GM19397 (cell line): ENCODE measurements around the gene GNPTAB.
"Not testable (repeated sequence)": the region's sequence is repeated elsewhere in the genome, so short reads cannot be mapped to it uniquely, and the experiment has no call there.

Experiments
- ATAC-seq: cut with Tn5 transposase; IDR thresholded peaks from one replicate; pipeline ENCODE4 v1.9.1; 2021; ENCODE audit warnings: mild to moderate bottlenecking, moderate library complexity; ENCODE audit not compliant: unreplicated experiment

Gene GNPTAB

DNA sequence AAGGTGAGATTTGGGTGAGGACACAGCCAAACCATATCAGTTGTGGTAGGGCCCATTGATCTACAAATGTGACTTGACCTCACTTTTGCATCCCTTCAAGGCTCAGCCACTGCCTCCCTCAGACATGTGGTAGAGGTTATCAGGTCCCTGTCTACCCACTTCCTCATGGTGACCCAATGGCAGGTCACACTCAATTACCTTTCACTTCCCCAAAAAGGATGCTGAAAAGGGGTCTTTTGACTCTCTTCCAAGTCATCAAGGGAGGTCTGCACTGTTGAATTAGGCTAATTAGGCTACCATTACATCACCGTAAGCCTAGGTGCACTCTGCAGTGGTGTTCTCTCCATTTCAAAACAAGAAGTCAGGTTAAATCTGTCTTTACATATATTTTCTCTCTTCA is 24.0 kb upstream of the GNPTAB start:
- ATAC-seq, result peak; percentile 61

DNA sequence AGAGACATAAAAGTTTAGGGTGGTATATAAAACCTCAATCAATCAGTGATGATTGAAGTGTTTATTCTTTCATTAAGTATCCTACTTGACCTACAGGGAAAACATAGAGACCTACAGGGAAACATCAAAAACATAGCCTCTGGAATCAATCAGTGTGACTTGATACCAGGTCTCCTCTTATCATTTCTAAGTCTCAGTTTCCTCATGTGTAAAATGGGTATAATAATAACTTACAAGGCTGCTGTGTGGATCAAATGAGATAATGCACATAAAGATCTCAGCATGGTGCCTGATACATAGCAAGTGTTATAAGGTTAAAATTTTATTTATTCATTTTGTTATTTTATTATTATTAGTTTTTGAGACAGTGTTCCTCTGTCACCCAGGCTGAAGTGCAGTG is 22.2 kb upstream of the GNPTAB start:
- ATAC-seq, result no peak

DNA sequence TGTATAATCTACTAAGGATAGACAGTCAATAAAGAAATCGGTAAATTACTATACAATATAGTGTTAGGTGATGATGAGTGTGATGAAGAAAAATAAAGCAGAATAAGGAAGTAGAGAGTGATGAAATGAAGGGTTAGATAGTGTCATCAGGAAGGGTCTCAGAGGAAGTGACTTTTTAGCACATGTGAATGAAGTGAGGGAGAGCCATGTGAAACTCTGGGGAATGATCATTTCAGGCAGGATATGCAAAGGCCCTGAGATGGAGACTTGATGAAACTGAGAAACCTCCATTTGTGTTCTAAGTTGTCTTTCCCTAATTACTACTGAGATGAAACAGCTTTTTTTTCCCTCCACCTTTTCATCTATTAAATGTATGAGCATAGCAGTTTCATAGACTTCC is 19.4 kb upstream of the GNPTAB start:
- no peak for ATAC-seq

DNA sequence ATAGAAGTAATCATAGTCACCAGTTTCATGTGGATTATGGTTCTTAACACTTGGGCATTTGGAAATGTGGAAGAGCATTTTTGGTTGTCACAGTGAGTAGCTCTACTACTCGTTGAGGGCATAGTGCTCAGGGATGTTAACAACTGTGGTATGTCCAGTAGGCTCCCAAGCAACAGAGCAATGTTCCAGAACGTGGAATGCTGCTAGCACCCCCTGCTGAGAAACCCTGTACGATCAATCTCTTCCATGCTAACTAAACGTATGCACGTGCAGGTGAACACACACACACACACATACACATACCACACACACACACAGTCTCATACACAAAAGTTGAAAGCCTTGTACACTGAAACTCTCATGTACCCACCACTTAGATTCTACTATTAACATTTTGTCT is 16.6 kb upstream of the GNPTAB start:
- no peak for ATAC-seq

DNA sequence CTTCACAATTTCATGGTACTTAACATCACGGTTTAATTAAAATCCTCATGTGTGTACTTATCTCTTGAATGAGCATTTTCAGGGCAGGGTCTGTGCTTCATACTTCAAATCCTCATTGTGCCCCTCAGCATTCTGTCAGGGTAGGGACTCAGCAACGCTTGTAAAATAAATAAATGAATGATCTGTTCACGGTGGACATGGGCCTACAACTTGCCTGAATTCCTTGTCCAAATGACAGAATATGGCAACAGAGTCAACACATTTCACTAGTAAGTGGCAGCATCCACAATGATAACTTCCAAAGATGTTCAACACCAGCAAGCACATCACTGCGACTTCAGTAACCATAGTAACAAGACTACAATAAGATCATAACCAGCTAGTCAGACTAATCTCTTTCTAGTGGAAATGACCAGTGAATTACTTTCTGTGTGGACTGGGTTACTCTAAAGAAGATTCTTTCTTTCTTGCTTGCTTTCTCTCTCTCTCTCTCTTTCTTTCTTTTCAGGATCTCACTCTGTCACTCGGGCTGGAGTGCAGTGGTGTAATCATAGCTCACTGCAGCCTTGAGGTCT is 14.5 kb upstream of the GNPTAB start:
- ATAC-seq, result no peak

DNA sequence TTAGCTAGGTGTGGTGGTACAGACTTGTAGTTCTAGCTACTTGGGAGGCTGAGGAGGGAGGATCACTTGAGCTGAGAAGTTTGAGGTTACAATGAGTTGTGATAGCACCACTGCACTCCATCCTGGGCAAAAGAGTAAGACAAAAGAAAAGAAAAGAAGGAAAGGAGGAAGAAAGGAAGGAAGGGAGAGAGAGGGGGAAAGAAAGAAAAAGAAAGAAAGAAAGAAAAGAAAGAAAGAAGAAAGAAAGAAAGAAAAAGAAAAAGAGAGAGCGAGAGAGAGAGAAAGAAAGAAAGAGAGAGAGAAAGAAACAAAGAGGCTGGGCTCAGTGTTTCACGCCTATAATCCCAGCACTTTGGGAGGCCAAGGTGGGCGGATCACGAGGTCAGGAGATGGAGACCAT is 10.3 kb upstream of the GNPTAB start:
- no peak for ATAC-seq

DNA sequence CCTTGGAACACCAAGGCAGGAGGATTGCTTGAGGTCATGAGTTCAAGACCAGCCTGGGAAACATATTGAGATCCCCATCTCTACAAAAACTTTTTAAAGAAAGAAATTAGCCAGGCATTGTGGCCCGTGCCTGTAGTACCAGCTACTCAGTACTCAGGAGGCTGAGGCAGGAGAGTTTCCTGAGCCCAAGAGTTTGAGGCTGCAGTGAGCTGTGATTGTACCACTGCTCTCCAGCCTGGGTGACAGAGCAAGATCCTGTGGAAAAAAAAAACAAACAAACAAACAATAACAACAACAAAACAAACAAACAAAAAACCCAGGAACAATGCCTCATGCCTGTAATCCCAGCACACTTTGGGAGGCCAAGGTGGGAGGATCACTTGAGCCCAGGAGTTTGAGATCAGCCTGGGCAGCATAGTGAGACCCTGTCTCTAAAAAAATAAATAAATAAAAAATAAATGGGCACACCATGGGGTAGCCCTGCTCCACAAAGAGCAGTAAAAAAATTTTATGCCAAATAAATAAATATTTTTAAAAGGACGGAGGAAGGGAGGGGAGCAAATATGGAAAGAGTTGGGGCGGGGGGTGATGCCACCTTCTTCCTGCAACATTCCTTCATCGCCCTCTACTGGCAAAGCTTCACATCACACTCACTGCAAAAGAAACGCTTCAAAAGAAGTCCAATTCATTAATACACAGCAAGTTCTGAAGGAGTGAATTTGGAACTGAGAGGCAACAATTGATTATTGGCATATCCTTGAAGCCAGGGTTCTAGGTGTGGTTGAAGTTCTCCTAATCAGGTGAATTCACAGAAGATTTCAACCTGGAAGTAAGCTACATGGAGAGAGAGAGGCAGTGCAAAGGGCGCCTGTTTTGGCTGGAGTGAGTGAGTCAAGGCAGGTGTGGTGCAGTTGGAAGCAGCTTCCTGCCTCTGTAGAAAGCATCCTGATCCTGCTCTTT is 8.8 kb upstream of the GNPTAB start:
- no peak for ATAC-seq

DNA sequence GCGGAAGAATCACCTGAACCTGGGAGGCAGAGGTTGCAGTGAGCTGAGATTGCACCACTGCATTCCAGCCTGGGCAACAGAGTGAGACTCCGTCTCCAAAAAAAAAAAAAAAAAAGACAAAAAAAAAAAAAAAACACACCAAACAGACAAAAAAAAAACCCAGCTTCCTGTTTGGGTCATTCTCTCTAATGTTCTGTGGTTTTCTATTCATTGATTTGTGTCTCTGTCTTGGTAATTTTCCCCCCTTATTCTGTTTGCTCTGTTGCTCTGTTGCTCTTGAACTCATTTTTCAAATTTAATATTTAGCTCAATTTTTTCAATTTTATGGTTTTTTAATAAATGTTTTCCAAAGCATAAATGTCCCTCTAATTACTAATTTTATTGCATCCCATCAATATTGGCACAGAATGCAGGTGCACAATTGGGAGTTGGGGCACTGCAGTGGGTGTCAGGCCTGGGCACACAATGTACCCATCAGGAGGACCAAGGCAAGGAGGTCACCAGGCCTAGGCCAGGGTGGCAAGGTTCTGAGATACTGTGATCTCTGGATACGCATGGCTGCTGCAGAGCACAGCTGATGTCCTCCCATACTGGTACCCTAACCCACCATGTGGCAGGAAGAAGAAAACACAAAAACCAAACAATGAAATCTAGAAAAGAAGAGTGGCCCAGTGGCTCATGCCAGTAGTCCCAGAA is 8.0 kb upstream of the GNPTAB start:
- ATAC-seq, result peak; percentile 74

DNA sequence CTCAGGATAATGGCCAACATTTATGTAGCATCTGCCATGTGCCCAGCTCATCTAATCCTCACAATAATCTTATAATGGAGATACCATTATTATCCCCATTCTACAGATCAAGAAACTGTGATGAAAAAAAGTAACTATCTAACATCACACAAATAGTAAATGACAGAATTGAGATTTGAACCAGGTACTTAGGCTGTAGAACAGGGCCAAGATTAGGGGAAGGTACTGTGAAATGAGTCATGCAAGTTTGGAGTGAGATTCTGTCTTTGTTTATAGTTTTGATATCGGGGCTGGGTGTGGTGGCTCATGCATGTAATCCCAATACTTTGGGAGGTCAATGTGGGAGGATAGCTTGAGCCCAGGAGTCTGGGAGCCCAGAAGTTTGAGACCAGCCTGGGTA is 1.3 kb upstream of the GNPTAB start:
- ATAC-seq, result no peak

DNA sequence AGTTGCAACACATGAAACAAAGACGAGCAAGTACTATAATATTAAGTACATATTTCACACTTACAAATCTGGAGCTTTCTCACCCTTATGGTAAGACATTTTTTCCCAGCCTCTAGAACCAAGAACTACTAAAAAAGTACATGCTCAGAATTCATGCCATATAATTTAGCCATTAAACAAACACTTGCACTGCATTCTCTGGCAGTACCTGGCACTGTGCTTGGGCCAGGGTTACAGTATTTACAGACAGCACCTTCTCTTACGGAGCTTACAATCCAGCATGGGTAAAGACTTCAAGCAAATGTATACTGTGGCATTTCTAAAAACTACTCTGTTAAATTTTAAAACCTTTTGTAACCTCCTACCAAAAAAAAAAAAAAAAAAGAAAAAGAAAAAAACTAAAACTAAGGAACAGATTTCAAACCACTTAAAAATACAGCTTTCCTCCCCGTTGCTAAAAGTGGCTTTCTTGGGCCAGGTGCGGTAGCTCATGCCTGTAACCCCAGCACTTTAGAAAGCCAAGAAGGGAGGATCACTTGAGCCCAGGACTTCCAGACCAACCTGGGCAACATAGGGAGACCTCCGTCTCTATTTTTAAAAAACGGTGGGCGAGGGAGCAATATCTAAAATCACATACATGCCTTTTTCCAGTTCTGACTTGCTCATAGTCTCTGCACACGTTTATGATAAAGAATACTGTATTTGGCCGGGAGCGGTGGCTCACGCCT is 956 bp downstream of the GNPTAB start:
- ATAC-seq, result no peak

DNA sequence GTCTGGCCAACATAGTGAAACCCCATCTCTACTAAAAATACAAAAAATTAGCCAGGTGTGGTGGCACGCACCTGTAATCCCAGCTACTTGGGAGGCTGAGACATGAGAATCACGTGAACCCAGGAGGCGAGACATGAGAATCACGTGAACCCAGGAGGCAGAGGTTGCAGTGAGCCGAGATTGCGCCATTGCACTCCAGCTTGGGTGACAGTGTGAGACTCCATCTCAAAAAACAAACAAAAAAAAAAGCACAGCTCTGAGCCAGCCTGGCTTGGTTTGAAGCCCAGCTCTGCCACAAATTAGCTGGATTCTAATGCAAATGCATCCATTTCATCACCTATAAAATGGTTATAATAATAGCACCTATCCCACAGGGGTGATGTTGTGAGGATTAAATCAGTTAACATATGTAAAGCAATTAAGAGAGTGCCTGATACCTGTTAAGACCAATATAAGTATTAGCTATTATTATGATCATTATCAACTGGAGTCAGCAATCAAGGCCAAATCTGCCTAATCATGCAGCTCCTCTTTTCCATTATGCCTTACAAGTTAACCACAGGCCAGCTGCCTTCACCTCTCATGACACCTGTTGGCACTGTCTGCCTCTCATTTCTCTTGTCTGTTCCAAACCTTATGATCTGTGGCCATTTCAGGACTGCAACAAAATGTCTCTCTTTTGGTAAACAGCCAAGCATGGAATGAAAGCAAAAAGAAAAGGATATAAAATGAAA is 2.1 kb downstream of the GNPTAB start:
- ATAC-seq, result no peak

DNA sequence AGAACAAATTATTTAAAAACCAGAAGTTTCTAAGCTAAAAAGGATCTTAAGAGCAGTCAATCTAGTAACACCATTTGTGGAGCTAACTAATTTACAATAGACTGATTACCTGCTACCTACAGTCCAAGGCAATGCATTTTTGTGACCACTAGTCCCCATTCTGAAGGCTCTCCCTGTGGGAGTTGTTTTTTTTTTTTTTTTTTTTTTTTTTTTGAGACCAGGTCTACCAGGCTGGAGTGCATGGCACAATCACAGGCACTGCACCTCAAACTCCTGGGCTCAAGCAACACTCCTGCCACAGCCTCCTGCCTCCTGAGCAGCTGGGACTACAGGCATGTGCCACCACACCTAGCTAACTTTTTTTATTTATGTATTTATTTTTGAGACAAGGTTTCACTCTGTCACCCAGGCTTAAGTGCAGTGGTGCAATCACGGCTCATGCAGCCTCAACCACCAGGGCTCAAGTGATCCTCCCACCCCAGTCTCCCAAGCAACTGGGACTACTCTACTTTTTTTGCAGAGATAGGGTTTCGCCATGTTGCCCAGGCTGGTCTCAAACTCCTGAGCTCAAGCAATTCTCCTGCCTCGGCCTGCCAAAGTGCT is 3.9 kb downstream of the GNPTAB start:
- ATAC-seq, result no peak

DNA sequence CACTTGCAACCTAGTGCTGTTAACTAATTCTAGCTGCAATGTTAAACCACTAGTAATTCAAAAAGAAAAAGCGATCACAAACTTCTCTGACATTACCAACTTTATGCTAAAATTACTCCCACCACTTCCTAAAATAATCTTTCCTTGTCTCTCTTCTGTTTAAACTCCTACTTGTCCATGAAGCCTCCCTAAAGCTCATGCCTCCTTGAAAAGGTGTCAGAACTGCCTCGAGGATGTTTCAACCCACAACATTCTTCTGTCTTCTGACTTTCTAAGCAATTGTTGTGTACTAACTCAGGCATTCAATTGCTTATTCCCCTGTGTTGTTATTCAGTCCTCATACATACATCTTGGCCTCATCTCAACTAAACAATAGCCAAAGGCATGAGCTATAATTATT is 5.9 kb downstream of the GNPTAB start:
- ATAC-seq, result no peak

DNA sequence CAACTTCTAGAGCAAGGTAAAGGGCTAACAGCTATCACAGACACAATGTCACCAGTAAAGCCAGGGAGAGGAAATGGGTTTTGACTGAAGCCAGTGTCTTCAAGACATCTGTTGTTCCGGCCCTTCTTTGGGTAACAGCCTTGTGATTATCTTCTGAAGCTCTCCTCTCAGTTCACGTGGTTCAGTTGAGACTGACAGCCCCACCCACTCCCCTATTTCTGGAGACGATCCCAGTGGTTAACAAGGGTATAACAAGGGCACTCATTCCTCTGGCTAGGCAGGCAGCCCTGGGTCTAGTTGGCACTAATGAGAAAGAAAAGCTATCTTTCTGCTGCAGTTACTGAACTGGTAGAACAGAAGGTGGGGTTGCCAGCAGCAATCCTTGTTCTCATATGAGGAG is 6.9 kb downstream of the GNPTAB start:
- ATAC-seq, result peak; percentile 77

DNA sequence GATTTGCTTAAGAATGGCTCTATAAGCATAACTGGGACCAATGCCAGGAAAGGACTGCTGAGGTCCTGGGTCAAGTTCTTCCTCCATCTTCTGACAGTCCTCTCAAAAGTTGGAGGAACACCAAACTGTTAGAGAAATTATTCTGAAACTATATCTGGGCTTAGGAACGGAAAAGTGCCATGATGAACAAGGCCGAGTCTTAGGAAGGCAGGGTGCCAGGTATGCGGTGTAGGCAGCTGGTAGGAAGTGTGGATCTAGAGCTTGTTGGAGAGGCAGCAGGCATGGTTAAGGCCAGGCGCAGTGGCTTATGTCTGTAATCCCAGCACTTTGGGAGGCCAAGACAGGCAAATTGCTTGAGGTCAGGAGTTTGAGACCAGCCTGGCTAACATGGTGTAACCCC is 7.7 kb downstream of the GNPTAB start:
- no peak for ATAC-seq

DNA sequence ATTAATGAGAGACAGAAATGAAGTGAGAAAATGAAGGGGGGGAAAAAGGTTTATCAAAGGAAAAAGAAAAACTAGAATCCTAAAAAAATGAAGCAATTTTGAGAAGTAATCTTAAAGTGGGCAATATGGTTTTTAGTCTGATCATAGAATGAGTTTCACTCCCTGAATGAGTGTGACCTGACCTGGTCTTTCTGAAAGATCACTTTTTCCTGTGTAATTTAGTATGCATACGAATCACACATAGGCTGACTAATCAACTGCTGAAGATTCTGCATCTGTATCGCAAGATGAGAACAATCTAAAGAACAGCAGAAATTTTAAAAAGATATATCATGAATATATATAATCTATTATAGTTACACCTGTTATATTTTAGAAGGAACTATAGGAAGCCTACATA is 11.3 kb downstream of the GNPTAB start:
- no peak for ATAC-seq

DNA sequence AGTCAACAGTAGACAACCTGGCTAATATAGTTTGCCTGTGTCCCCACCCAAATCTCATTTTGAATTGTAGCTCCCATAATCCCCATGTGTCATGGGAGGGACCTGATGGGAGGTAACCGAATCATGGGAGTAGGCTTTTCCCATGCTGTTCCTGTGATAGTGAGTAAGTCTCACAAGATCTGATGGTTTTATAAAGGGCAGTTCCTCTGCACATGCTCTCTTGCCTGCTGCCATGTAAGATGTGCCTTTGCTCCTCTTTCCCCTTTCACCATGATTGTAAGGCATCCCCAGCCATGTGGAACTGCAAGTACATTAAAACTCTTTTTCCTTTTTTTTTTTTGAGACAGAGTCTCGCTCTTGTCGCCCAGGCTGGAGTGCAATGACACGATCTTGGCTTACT is 12.1 kb downstream of the GNPTAB start:
- ATAC-seq, result not testable (repeated sequence)

DNA sequence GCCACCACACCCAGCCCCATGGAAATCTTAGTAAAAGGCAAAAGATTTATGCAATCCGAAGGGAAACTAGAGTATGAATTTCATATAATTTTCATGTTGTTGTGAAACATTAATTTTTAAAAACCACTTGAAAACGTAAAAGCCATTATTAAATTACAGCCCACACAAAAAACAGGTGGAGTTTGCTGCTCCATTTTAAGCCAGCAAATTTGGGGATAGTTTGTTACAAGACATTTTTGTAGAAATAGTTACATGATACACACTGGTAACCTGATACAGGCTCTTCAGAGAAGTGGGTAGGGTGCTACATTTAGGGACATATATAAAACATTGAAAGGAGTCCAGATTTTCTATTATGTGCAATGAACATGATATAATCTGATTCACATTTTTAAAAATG is 17.6 kb downstream of the GNPTAB start:
- ATAC-seq, result no peak

DNA sequence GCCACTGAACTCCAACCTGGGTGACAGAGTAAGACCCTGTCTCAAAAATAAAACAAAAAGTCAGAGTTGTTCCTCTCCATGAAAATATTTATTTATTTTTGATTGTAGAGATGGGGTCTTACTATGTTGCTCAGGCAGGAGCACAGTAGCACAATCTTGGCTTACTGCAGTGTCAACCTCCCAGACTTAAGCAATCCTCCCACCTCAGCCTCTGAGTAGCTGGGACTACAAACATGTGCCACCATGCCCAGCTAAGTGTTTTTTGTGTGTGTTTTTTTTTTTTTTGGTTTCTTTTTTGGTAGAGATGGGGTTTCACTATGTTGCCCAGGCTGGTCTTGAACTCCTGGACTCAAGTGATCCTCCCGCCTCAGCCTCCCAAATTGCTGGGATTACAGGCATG is 18.0 kb downstream of the GNPTAB start:
- not testable (repeated sequence) for ATAC-seq

DNA sequence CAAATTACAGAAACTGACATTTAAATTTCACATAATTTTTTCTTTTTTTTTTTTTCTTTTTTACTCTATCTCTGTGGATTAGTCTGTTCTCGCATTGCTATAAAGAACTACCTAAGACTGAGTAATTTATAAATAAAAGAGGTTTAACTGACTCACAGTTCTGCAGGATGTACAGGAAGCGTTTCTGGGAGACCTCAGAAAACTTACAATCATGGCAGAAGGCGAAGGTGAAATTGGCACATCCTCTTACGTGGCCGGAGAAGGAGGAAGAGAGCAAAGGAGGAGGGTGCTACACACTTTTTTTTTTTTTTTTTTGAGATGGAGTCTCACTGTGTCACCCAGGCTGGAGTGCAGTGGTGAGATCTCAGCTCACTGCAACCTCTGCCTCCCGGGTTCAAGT is 19.4 kb downstream of the GNPTAB start:
- not testable (repeated sequence) for ATAC-seq
